ENCODE results near the gene ADAM19.

GRCh38 chr5:157566902-157567489, 8.6 kb downstream of the ADAM19 start:
- TF ChIP-seq CTCF (IDR thresholded peaks at IDR 0.05), result no peak
- TF ChIP-seq FOSL2 (IDR thresholded peaks at IDR 0.05; ENCODE audit: borderline replicate concordance, low read depth), result no peak

Data from SK-N-SH (cell line).